Endothelial cell of umbilical vein (primary cell): ENCODE measurements around the gene LIPG. TPM values are rescaled to one million over a fixed set of nuclear protein-coding genes. Genes with fewer than 3 reads are reported as not detected.

ENCODE experiments used
- BruUV-seq: library from RNA; stranded (reverse); fragments of 400-500 nt; replicated peaks from 2 replicates; lab custom pipeline; 2021; lab: Mats Ljungman, UMichigan
- CTCF ChIA-PET: fragments of 300-600, 350-600 bp; sonication (Branson Sonifier 250); formaldehyde crosslinking; loops from one replicate; lab custom pipeline; 2021; ENCODE audit warnings: antibody characterized with exemption, inconsistent platforms; lab: Charles Lee
- POLR2A ChIA-PET: fragments of 300-600, 350-600 bp; sonication (Branson Sonifier 250); formaldehyde crosslinking; loops from one replicate; lab custom pipeline; 2021; ENCODE audit warnings: antibody characterized with exemption, inconsistent platforms; lab: Charles Lee
- DNase-seq: peaks from one replicate; pipeline ENCODE4 v3.0.0-alpha.2; 2011; ENCODE audit warnings: low read depth, low spot score
- FAIRE-seq: peaks from 2 replicates; lab custom pipeline; 2011; peaks lifted over from hg19 to GRCh38; lab: Jason Lieb, UNC
- H2AFZ ChIP-seq: 2 replicates; pipeline ENCODE4 v1.6.0; 2012; ENCODE audit warnings: low read depth, low read length, control low read depth, inconsistent platforms
- H3K27ac ChIP-seq: 2 replicates; pipeline ENCODE4 v1.5.1; 2011; ENCODE audit warnings: low read depth, mild to moderate bottlenecking, control low read depth, low read length, moderate library complexity; ENCODE audit not compliant: insufficient read depth
- H3K27me3 ChIP-seq, 2 experiments: 2 replicates each; pipeline versions ENCODE4 v1.6.0 to v1.6.1; 2011; ENCODE audit warnings: low read length in 2 of 2, mixed read lengths in 1 of 2; ENCODE audit not compliant: control insufficient read depth in 2 of 2, insufficient read depth in 2 of 2
- H3K36me3 ChIP-seq, 2 experiments: 2 replicates in 1 of 2; 3 replicates in 1 of 2; pipeline ENCODE4 v1.5.1; 2011; ENCODE audit warnings: low read length in 2 of 2, mild to moderate bottlenecking in 1 of 2, moderate library complexity in 1 of 2; ENCODE audit not compliant: control insufficient read depth in 2 of 2, insufficient read depth in 2 of 2; ENCODE audit errors: extremely low read depth in 1 of 2
- H3K4me1 ChIP-seq: 3 replicates; pipeline ENCODE4 v1.5.1; 2011; ENCODE audit warnings: mild to moderate bottlenecking, low read length; ENCODE audit not compliant: control insufficient read depth, insufficient read depth; ENCODE audit errors: extremely low read depth
- H3K4me2 ChIP-seq: 2 replicates; pipeline ENCODE4 v1.6.1; 2011; ENCODE audit warnings: low read length, control low read depth, mixed read lengths; ENCODE audit not compliant: insufficient read depth
- H3K4me3 ChIP-seq, 3 experiments: fragments of 200-600 bp in 1 of 3; sonication (generic), shearing (Covaris generic) in 1 of 3; replicated peaks in 1 of 3; 2 replicates each; pipeline ENCODE4 v1.5.1; 2011 to 2016; ENCODE audit warnings: control low read depth in 3 of 3, low read length in 3 of 3, mild to moderate bottlenecking in 2 of 3, inconsistent platforms in 1 of 3, low read depth in 1 of 3, moderate library complexity in 1 of 3; ENCODE audit not compliant: insufficient read depth in 1 of 3
- H3K79me2 ChIP-seq: 2 replicates; pipeline ENCODE4 v1.6.0; 2012; ENCODE audit warnings: low read length, inconsistent platforms; ENCODE audit not compliant: control insufficient read depth, insufficient read depth
- H3K9ac ChIP-seq: replicated peaks from 2 replicates; pipeline ENCODE3; 2011; ENCODE audit warnings: low read length, control low read depth; ENCODE audit not compliant: insufficient read depth; ENCODE audit errors: extremely low read depth
- H3K9me1 ChIP-seq: replicated peaks from 3 replicates; pipeline ENCODE4 v1.6.0; 2011; ENCODE audit warnings: mild to moderate bottlenecking, low read length; ENCODE audit not compliant: control insufficient read depth, insufficient read depth; ENCODE audit errors: extremely low read depth
- H3K9me3 ChIP-seq: replicated peaks from 2 replicates; pipeline ENCODE4 v1.5.1; 2012; ENCODE audit warnings: low read length, inconsistent platforms; ENCODE audit not compliant: control insufficient read depth, insufficient read depth
- H4K20me1 ChIP-seq: replicated peaks from 2 replicates; pipeline ENCODE3; 2011; ENCODE audit warnings: mild to moderate bottlenecking, low read length; ENCODE audit not compliant: control insufficient read depth, insufficient read depth; ENCODE audit errors: extremely low read depth
- CTCF ChIP-seq, 2 donors: IDR thresholded peaks; 1 replicate in 1 of 2; 2 replicates in 1 of 2; pipeline ENCODE4 v1.5.1; 2011; ENCODE audit warnings: low read length in 2 of 2, mild to moderate bottlenecking in 2 of 2, moderate library complexity in 2 of 2, control low read depth in 1 of 2, inconsistent platforms in 1 of 2, low read depth in 1 of 2; ENCODE audit not compliant: insufficient read depth in 1 of 2; ENCODE audit errors: extremely low read depth in 1 of 2
- EZH2 ChIP-seq: IDR thresholded peaks from 2 replicates; pipeline ENCODE4 v1.6.1; 2012; ENCODE audit warnings: borderline replicate concordance, low read depth, mild to moderate bottlenecking, moderate library complexity, low read length, inconsistent platforms; ENCODE audit not compliant: severe bottlenecking
- FOS ChIP-seq: IDR thresholded peaks from 2 replicates; pipeline ENCODE4 v1.6.1; 2011; ENCODE audit warnings: mild to moderate bottlenecking, low read length, moderate library complexity, borderline replicate concordance; ENCODE audit not compliant: insufficient read depth
- GATA2 ChIP-seq: IDR thresholded peaks from 2 replicates; pipeline ENCODE4 v1.7.0; 2011; ENCODE audit warnings: low read depth, mild to moderate bottlenecking, moderate library complexity, mixed read lengths, low read length; ENCODE audit not compliant: insufficient read length, insufficient read depth
- JUN ChIP-seq: IDR thresholded peaks from 2 replicates; pipeline ENCODE4 v1.6.1; 2011; ENCODE audit warnings: borderline replicate concordance, low read depth; ENCODE audit not compliant: insufficient read length, insufficient read depth
- MAX ChIP-seq: IDR thresholded peaks from 2 replicates; pipeline ENCODE4 v1.6.1; 2011; ENCODE audit not compliant: insufficient read depth, insufficient read length
- MYC ChIP-seq: IDR thresholded peaks from one replicate; pipeline ENCODE4 v1.6.1; 2011; ENCODE audit warnings: mild to moderate bottlenecking, low read depth, low read length
- POLR2AphosphoS5 ChIP-seq: IDR thresholded peaks from 2 replicates; pipeline ENCODE4 v1.6.1; 2012; ENCODE audit warnings: low read depth, mild to moderate bottlenecking, control low read depth, low read length, moderate library complexity; ENCODE audit not compliant: insufficient read depth
- dilution Hi-C: fragments of 300-500 bp; cut with MboI; formaldehyde crosslinking; loops from one replicate; pipeline ENCODE4 v1.15.0; 2019; ENCODE audit warnings: low sequenced_read_pairs; ENCODE audit not compliant: extremely low pct_ligation_motif_present
- intact Hi-C: fragments of 100-400 bp; cut with micrococcal nuclease; formaldehyde crosslinking; loops from one replicate; pipeline ENCODE4 v1.10.0; 2022
- polyA plus RNA-seq, 4 experiments: library from polyadenylated mRNA; depleted of rRNA in 3 of 4; stranded (reverse) in 3 of 4; unstranded in 1 of 4; fragments of >200 nt; gene quantifications; 2 replicates each; pipeline versions ENCODE4 v1.2.1 to v1.2.3, GENCODE V29; 2011 to 2012; ENCODE audit warnings: missing spikeins in 1 of 4
- total RNA-seq: library from RNA; stranded (reverse); gene quantifications from 2 replicates; pipeline ENCODE4 v1.2.3, GENCODE V29; 2021

The LIPG gene
- total and polyA plus RNA-seq, 2 donors (not counting 3 experiments of a cell fraction or from before 2014, with no cell fraction given) = 80.6 to 86.3 TPM

- no TSS peak for BruUV-seq
- H2AFZ ChIP-seq = no peak overlapping the region
- peaks cover 0 to 3% of the 10 kb centered on the region in 2 experiments for H3K27me3 ChIP-seq
- FAIRE-seq = no peak
- H3K36me3 ChIP-seq = no peaks in the 10 kb centered on the region
- H3K27ac ChIP-seq = no peak overlapping the region
- H3K9me1 ChIP-seq = no peaks in the 10 kb centered on the region
- TF ChIP-seq JUN (no peak), CTCF (IDR thresholded peaks at IDR 0.05; ENCODE audit: extremely low read depth in 1 of 2, insufficient read depth in 1 of 2, low read depth in 1 of 2, low read length in 2 of 2) (no peak), GATA2 (no peak), FOS (no peak), EZH2 (no peak), MAX (no peak), POLR2AphosphoS5 (no peak), MYC (no peak)
- H3K4me2 ChIP-seq = no peak overlapping the region
- H3K9ac ChIP-seq = no peak overlapping the region
- ChIA-PET POLR2A (no interaction called here), CTCF (interaction anchor here (0.8 to 5.1 kb wide), 5 partner anchors 9 to 330 kb away, joined by 3 to 28 read pairs (median 6); no protein-coding TSS in a partner anchor)
- intact Hi-C loops = no loop called here
- no peaks in the 10 kb centered on the region for H3K9me3 ChIP-seq
- H3K4me3 ChIP-seq = no peak overlapping the region
- no peaks in the 10 kb centered on the region for H4K20me1 ChIP-seq
- no peaks in the 10 kb centered on the region for H3K79me2 ChIP-seq
- dilution Hi-C loops = no loop called here
- no peak for DNase-seq
- no peaks in the 10 kb centered on the region for H3K4me1 ChIP-seq
Observed at GRCh38 chr18:49527631-49528327, 34.1 kb upstream of the LIPG start.
